Activated CD4-positive, alpha-beta T cell treated with anti-CD3 and anti-CD28 coated beads for 48 hours (primary cell): ENCODE measurements around the gene COL4A4.
A peak's percentile ranks its signal among the peaks of the same experiment; 100 is the strongest.
"Not testable (repeated sequence)": the region's sequence is repeated elsewhere in the genome, so short reads cannot be mapped to it uniquely, and the experiment has no call there.

Source experiments
- DNase-seq: peaks from one replicate; pipeline ENCODE4 v3.0.0-alpha.2; 2020

Gene COL4A4

GRCh38 chr2:227163998-227164762, at the start of gene COL4A4, which contains the start of gene COL4A3:
Gene COL4A4 (minus strand): TSS chr2:227164205. CDS start chr2:227147483, 16,722 bp downstream.
Gene COL4A3 (plus strand): TSS chr2:227164624. CDS start chr2:227164727, 103 bp downstream.
- DNase-seq = peak; percentile 15

GRCh38 chr2:227207573-227207972, 43.6 kb upstream of the COL4A4 start:
- DNase-seq = no peak

GRCh38 chr2:227206406-227206805, 42.4 kb upstream of the COL4A4 start:
- no peak for DNase-seq

- no peak for DNase-seq
Observed at GRCh38 chr2:227205701-227206100, 41.7 kb upstream of the COL4A4 start.

GRCh38 chr2:227204452-227204851, 40.4 kb upstream of the COL4A4 start:
- DNase-seq = no peak

- no peak for DNase-seq
Observed at GRCh38 chr2:227201771-227202170, 37.8 kb upstream of the COL4A4 start.

GRCh38 chr2:227198866-227199265, 34.9 kb upstream of the COL4A4 start:
- DNase-seq = no peak

GRCh38 chr2:227194219-227194618, 30.2 kb upstream of the COL4A4 start:
- DNase-seq = no peak

GRCh38 chr2:227192491-227192890, 28.5 kb upstream of the COL4A4 start:
- no peak for DNase-seq

GRCh38 chr2:227191367-227191766, 27.4 kb upstream of the COL4A4 start:
- DNase-seq = no peak

GRCh38 chr2:227188292-227188691, 24.3 kb upstream of the COL4A4 start:
- DNase-seq = no peak

- no peak for DNase-seq
Observed at GRCh38 chr2:227186751-227187150, 22.7 kb upstream of the COL4A4 start.

GRCh38 chr2:227185615-227186232, 21.7 kb upstream of the COL4A4 start:
- DNase-seq = no peak

- DNase-seq = no peak
Observed at GRCh38 chr2:227183657-227184367, 19.8 kb upstream of the COL4A4 start.

- no peak for DNase-seq
Observed at GRCh38 chr2:227182765-227183164, 18.8 kb upstream of the COL4A4 start.

- no peak for DNase-seq
Observed at GRCh38 chr2:227180770-227181169, 16.8 kb upstream of the COL4A4 start.

GRCh38 chr2:227179988-227180685, 16.1 kb upstream of the COL4A4 start:
- no peak for DNase-seq

- DNase-seq = no peak
Observed at GRCh38 chr2:227177592-227178336, 13.8 kb upstream of the COL4A4 start.

GRCh38 chr2:227171779-227172178, 7.8 kb upstream of the COL4A4 start:
- not testable (repeated sequence) for DNase-seq

- DNase-seq = peak; percentile 44
Observed at GRCh38 chr2:227164763-227165291, 822 bp upstream of the COL4A4 start.

- no peak for DNase-seq
Observed at GRCh38 chr2:227163485-227163997, 464 bp downstream of the COL4A4 start.

GRCh38 chr2:227161947-227162346, 2.1 kb downstream of the COL4A4 start:
- DNase-seq = no peak
